GM12878 (cell line): ENCODE data around the gene MILR1. TPM values are rescaled to one million over a fixed set of nuclear protein-coding genes. Genes with fewer than 3 reads are reported as not detected.

ENCODE experiments used
- ATAC-seq: fragments of 200-7000 bp; cut with Tn5 transposase; 3 replicates; pipeline ENCODE4 v1.9.1; 2020; ENCODE audit warnings: mild to moderate bottlenecking, moderate library complexity
- BruUV-seq: library from RNA; stranded (reverse); fragments of 400-500 nt; replicated peaks from 2 replicates; lab custom pipeline; 2021; lab: Mats Ljungman, UMichigan
- CTCF ChIA-PET: fragments of 300-600 bp; sonication (Branson Sonifier 250); formaldehyde crosslinking; extraction: SDS; loops from one replicate; lab custom pipeline; 2021; ENCODE audit warnings: inconsistent platforms; lab: Yijun Ruan, JAX
- POLR2A ChIA-PET: fragments of 350-600 bp; formaldehyde crosslinking; extraction: SDS; loops from one replicate; lab custom pipeline; 2021; ENCODE audit warnings: inconsistent platforms; lab: Charles Lee
- RAD21 ChIA-PET: fragments of 300-600 bp; sonication (Branson Sonifier 250); formaldehyde crosslinking; loops from one replicate; lab custom pipeline; 2023; ENCODE audit warnings: antibody characterized with exemption; ENCODE audit not compliant: unreplicated experiment; lab: Charles Lee
- SMC1A ChIA-PET: fragments of 300-600 bp; sonication (Branson Sonifier 250); formaldehyde crosslinking; loops from one replicate; lab custom pipeline; 2023; ENCODE audit not compliant: unreplicated experiment, uncharacterized antibody; lab: Charles Lee
- DNase-seq: peaks from one replicate; pipeline ENCODE4 v3.0.0-alpha.2; 2011; ENCODE audit warnings: low read depth, low spot score
- FAIRE-seq: peaks from 3 replicates; lab custom pipeline; 2011; peaks lifted over from hg19 to GRCh38; lab: Jason Lieb, UNC
- H2AFZ ChIP-seq: 2 replicates; pipeline ENCODE4 v1.6.0; 2011; ENCODE audit warnings: low read depth, low read length, control low read depth; ENCODE audit not compliant: control insufficient read depth
- H3K27ac ChIP-seq: 2 replicates; pipeline ENCODE4 v1.5.1; 2011; ENCODE audit warnings: control low read depth; ENCODE audit not compliant: control insufficient read depth, insufficient read depth
- H3K27me3 ChIP-seq, 2 experiments: replicated peaks in 1 of 2; 2 replicates each; pipeline versions ENCODE4 v1.6.0 to v1.6.1; 2011; ENCODE audit warnings: low read length in 1 of 2; ENCODE audit not compliant: control insufficient read depth in 2 of 2, insufficient read depth in 2 of 2
- H3K36me3 ChIP-seq, 2 experiments: 2 replicates each; pipeline ENCODE4 v1.5.1; 2011; ENCODE audit warnings: low read length in 1 of 2; ENCODE audit not compliant: control insufficient read depth in 2 of 2, insufficient read depth in 2 of 2
- H3K4me1 ChIP-seq: 2 replicates; pipeline ENCODE4 v1.6.1; 2011; ENCODE audit warnings: mild to moderate bottlenecking, low read length, moderate library complexity, mixed read lengths; ENCODE audit not compliant: control insufficient read depth, insufficient read depth
- H3K4me2 ChIP-seq: 2 replicates; pipeline ENCODE4 v1.6.0; 2011; ENCODE audit warnings: control low read depth; ENCODE audit not compliant: control insufficient read depth, insufficient read depth
- H3K4me3 ChIP-seq: fragments of 200-600 bp; sonication (generic); 2 replicates; pipeline ENCODE4 v1.5.1; 2016
- H3K79me2 ChIP-seq: 2 replicates; pipeline ENCODE4 v1.6.0; 2011; ENCODE audit warnings: low read length; ENCODE audit not compliant: control insufficient read depth, insufficient read depth
- H3K9ac ChIP-seq: 2 replicates; pipeline ENCODE4 v1.8.0; 2011; ENCODE audit warnings: low read length, control low read depth, mixed read lengths; ENCODE audit not compliant: control insufficient read depth, insufficient read depth
- H3K9me3 ChIP-seq: replicated peaks from 3 replicates; pipeline ENCODE4 v1.5.1; 2011; ENCODE audit warnings: mild to moderate bottlenecking, low read length; ENCODE audit not compliant: control insufficient read depth, insufficient read depth
- H4K20me1 ChIP-seq: 2 replicates; pipeline ENCODE4 v1.6.0; 2011; ENCODE audit not compliant: control insufficient read depth, insufficient read depth
- CBFB ChIP-seq: IDR thresholded peaks from 2 replicates; pipeline ENCODE4 v1.6.1; 2016; ENCODE audit warnings: antibody characterized with exemption, low read depth
- CREB1 ChIP-seq: IDR thresholded peaks from 2 replicates; pipeline ENCODE4 v1.6.1; 2012; ENCODE audit warnings: low read depth, mild to moderate bottlenecking, inconsistent platforms
- CREM ChIP-seq: IDR thresholded peaks from 2 replicates; pipeline ENCODE4 v1.6.1; 2014; ENCODE audit warnings: antibody characterized with exemption, low read depth
- EED ChIP-seq: sonication (generic); IDR thresholded peaks from 2 replicates; pipeline ENCODE4 v1.6.1; 2016; ENCODE audit warnings: antibody characterized with exemption, low read depth
- KAT2A ChIP-seq: conservative IDR thresholded peaks from 2 replicates; pipeline ENCODE4 v1.6.1; 2011; ENCODE audit warnings: low read depth, low read length; ENCODE audit not compliant: control insufficient read depth
- NBN ChIP-seq: fragments of 450-650 bp; IDR thresholded peaks from 2 replicates; pipeline ENCODE4 v1.6.1; 2016
- NR2F1 ChIP-seq: fragments of 450-650 bp; conservative IDR thresholded peaks from 2 replicates; pipeline ENCODE4 v1.6.1; 2017; ENCODE audit warnings: mild to moderate bottlenecking
- PAX8 ChIP-seq: fragments of 450-650 bp; IDR thresholded peaks from 2 replicates; pipeline ENCODE4 v1.6.1; 2017; ENCODE audit warnings: mild to moderate bottlenecking, moderate library complexity
- PKNOX1 ChIP-seq: fragments of 450-650 bp; IDR thresholded peaks from 2 replicates; pipeline ENCODE4 v1.6.1; 2016; ENCODE audit warnings: mild to moderate bottlenecking
- POLR2A ChIP-seq: IDR thresholded peaks from 2 replicates; pipeline ENCODE4 v1.6.1; 2011; ENCODE audit warnings: low read depth, mild to moderate bottlenecking, low read length
- RUNX3 ChIP-seq: IDR thresholded peaks from 2 replicates; pipeline ENCODE4 v1.6.1; 2012; ENCODE audit warnings: low read length, inconsistent platforms
- SIN3A ChIP-seq: IDR thresholded peaks from 2 replicates; pipeline ENCODE4 v1.6.1; 2012; ENCODE audit warnings: low read depth, low read length, improper control_type of control experiment
- ZBTB11 ChIP-seq: fragments of 450-650 bp; formaldehyde crosslinking; IDR thresholded peaks from 2 replicates; pipeline ENCODE4 v1.5.0; 2022; ENCODE audit warnings: mild to moderate bottlenecking, missing genetic modification characterization
- ZNF384 ChIP-seq: IDR thresholded peaks from 2 replicates; pipeline ENCODE4 v1.6.1; 2012; ENCODE audit warnings: low read depth, mild to moderate bottlenecking, low read length, improper control_type of control experiment, borderline replicate concordance
- WGBS: methylation state at CpG from one replicate; pipeline ENCODE4 v1.1.6; 2016; ENCODE audit warnings: low lambda C conversion rate; ENCODE audit not compliant: insufficient replicate concordance, insufficient coverage; ENCODE audit errors: missing lambda C conversion rate; 5-methylcytosine and 5-hydroxymethylcytosine counted together
- in situ Hi-C: fragments of 300-500 bp; cut with MboI; formaldehyde crosslinking; loops from 9 replicates; pipeline ENCODE4 v1.14.3; 2018; ENCODE audit warnings: mixed read lengths
- intact Hi-C: fragments of 100-400 bp; cut with micrococcal nuclease; formaldehyde crosslinking; loops from one replicate; pipeline ENCODE4 v1.14.2; 2022; ENCODE audit not compliant: unreplicated experiment
- polyA plus RNA-seq, 11 experiments: library from polyadenylated mRNA; depleted of rRNA in 4 of 11; unstranded in 6 of 11; stranded (reverse) in 5 of 11; fragments of >200 nt; fragmentation: Nextera tagmentation in 4 of 11; fragmentation: Illumina TruSeq in 1 of 11; extraction: Ambion mirVana in 4 of 11; extraction: Trizol in 1 of 11; gene quantifications; 1 replicate in 1 of 11; 2 replicates in 10 of 11; pipeline versions ENCODE4 v1.2.1 to v1.2.3, GENCODE V29; 2011 to 2016; ENCODE audit warnings: inconsistent platforms in 2 of 11, missing spikeins in 2 of 11, low read depth in 1 of 11
- total RNA-seq, 4 experiments: library from RNA; depleted of rRNA in 3 of 4; stranded (reverse); fragments of >200 nt in 3 of 4; fragmentation: Illumina TruSeq in 1 of 4; extraction: Trizol in 1 of 4; gene quantifications; 2 replicates each; pipeline versions ENCODE4 v1.2.1 to v1.2.3, GENCODE V29; 2013 to 2021

Gene MILR1
- total and polyA plus RNA-seq, 10 of the 15 experiments (the other 5 are each of a cell fraction or from before 2014, with no cell fraction given) = 2.0 to 47.2 (median 17.2) TPM

- CTCF ChIA-PET = interaction anchor here (0.8 to 1.4 kb wide), 4 partner anchors 10 to 49 kb away, joined by 3 to 7 read pairs (median 4); no protein-coding TSS in a partner anchor
- H4K20me1 ChIP-seq = no peaks in the 10 kb centered on the region
- FAIRE-seq (no peak), ATAC-seq (peak; percentile 51), DNase-seq (no peak)
- 42% methylated on average over 10 of the region's 10 CpGs for WGBS
- no peak overlapping the region for H3K27ac ChIP-seq
- H3K4me1 ChIP-seq = peaks cover 14% of the 10 kb centered on the region
- H3K27me3 ChIP-seq = no peaks in the 10 kb centered on the region
- POLR2A ChIA-PET = interaction anchor here (0.6 kb wide), 1 partner anchor 218 kb away, joined by 4 read pairs; no protein-coding TSS in a partner anchor
- H3K36me3 ChIP-seq = no peaks in the 10 kb centered on the region
- H3K4me3 ChIP-seq = no peak overlapping the region
- peak; percentile 84 for TF ChIP-seq RUNX3
- TF ChIP-seq CBFB = peak; percentile 52; the same call in 1 of the 2 replicates
- TF ChIP-seq ZNF384 = no peak
- peak; percentile 91 for TF ChIP-seq EED
- TF ChIP-seq, all 136 proteins: peak for 3
- BruUV-seq = no TSS peak
- no peak overlapping the region for H3K9ac ChIP-seq
- intact Hi-C loops (no loop called here), in situ Hi-C loops (no loop called here)
- H3K79me2 ChIP-seq = no peaks in the 10 kb centered on the region
- peak overlapping the region; percentile 59 for H2AFZ ChIP-seq
- ChIA-PET SMC1A (interaction anchor here (1.0 to 1.2 kb wide), 2 partner anchors 10 to 135 kb away, joined by 4 to 5 read pairs; no protein-coding TSS in a partner anchor), RAD21 (no interaction called here)
- H3K9me3 ChIP-seq = peaks cover 12% of the 10 kb centered on the region; the same call in 2 of the 3 replicates
- peak overlapping the region; percentile 82 for H3K4me2 ChIP-seq
Observed at GRCh38 chr17:64441772-64442540, 7.0 kb upstream of the MILR1 start.

GRCh38 chr17:64442541-64442971 lies 6.4 kb upstream of the MILR1 start:
- peak; percentile 63 for ATAC-seq
- ChIA-PET POLR2A (no interaction called here), SMC1A (interaction anchor here (1.2 kb wide), 1 partner anchor 136 kb away, joined by 4 read pairs; no protein-coding TSS in a partner anchor), RAD21 (no interaction called here), CTCF (interaction anchor here (1.0 to 1.4 kb wide), 2 partner anchors 9 to 48 kb away, joined by 3 to 7 read pairs; no protein-coding TSS in a partner anchor)
- Histone ChIP-seq H3K4me3 (no peak overlapping the region), H3K36me3 (no peaks in the 10 kb centered on the region), H4K20me1 (no peaks in the 10 kb centered on the region), H3K27me3 (no peaks in the 10 kb centered on the region), H2AFZ (peak overlapping the region; percentile 59), H3K27ac (no peak overlapping the region), H3K79me2 (no peaks in the 10 kb centered on the region), H3K4me1 (peaks cover 14% of the 10 kb centered on the region), H3K9me3 (peaks cover 8% of the 10 kb centered on the region; the same call in 2 of the 3 replicates), H3K4me2 (peak overlapping the region; percentile 1), H3K9ac (no peak overlapping the region)
- no peak for DNase-seq
- intact Hi-C loops (no loop called here), in situ Hi-C loops (no loop called here)
- WGBS = 20% methylated on average over 3 of the region's 3 CpGs
- no peak for FAIRE-seq
- BruUV-seq = no TSS peak
- TF ChIP-seq PKNOX1 (no peak), CREB1 (peak; percentile 80; the same call in 1 of the 2 replicates), NBN (no peak), CREM (peak; percentile 40), POLR2A (no peak), ZBTB11 (CRISPR knock-in tag) (no peak), SIN3A (no peak), PAX8 (no peak), NR2F1 (no peak), KAT2A (no peak)
